GM08714 (cell line): ENCODE results near the gene OR1G1.
"Not testable (repeated sequence)": the region's sequence is repeated elsewhere in the genome, so short reads cannot be mapped to it uniquely, and the experiment has no call there.

ENCODE experiments used
- H3K4me3 ChIP-seq: fragments of 200-500 bp; sonication (Bioruptor generic); 2 replicates; pipeline ENCODE4 v1.5.1; 2014; ENCODE audit warnings: mild to moderate bottlenecking, low read length, inconsistent platforms
- ZNF274 ChIP-seq: IDR thresholded peaks from 2 replicates; pipeline ENCODE4 v1.6.1; 2012; ENCODE audit warnings: mild to moderate bottlenecking, low read depth, low read length

OR1G1 gene

DNA sequence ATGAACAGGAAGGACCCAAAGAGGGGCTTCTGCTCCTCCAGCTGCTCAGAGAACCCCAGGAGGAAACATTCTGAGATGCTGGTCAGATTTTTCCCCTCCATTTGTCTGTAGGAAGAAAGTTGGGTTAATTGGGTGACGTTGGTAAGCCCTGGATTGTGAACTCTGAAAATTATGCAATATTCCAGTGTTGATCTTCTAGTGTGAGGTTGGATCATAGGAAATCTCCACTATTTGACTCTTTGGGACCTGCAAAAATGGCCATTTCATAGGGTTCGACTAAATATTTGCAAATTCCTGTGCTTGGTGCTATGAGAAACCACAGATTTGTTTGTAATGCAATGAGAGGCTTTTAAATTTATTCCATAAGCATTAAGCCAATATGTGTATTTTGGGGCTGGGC is at the start of gene OR1G1:
OR1G1 (minus strand) TSS at position 101 of the 400 bp plus-strand sequence; CDS start at position 101, 0 bp downstream.
- no peak for TF ChIP-seq ZNF274
- no peak within 1 kb of the TSS for H3K4me3 ChIP-seq

DNA sequence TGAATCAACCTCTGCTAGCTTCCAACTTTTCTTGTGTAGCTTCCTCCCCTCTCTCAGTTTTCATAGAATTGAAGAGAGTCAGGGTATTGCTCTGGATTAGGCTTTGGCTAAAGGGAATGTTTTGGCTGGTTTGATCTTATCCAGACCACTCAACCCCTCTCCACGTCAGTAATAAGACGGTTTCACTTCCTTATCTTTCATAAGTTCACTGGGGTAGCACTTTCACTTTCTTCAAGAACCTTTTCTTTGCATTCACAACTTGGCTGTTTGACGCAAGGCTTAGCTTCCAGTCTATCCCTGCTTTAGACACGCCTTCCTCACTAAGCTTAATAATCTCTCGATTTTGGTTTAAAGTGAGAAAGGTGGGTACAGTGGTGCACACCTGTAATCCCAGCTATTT is 40.2 kb upstream of the OR1G1 start:
- no peak for TF ChIP-seq ZNF274
- H3K4me3 ChIP-seq, result no peak overlapping the region

DNA sequence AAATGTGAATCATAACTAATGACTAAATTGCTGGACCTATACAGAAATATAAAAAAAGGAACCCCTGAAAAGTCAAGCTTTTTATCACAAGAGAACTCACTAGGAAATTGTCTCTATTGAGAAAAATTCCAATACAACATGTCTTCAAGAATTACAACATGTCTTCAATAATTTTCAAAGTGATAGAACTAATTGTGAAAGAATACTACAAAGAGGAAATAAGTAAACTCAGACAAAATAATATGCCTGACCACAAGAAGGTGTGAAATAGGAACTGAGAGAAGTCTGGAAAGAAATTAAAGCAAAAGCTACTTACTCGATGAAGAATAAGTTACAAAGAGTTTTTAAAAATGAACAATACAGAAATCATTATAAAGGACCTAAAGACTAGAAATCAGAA is 29.9 kb upstream of the OR1G1 start:
- H3K4me3 ChIP-seq, result no peak overlapping the region
- no peak for TF ChIP-seq ZNF274

DNA sequence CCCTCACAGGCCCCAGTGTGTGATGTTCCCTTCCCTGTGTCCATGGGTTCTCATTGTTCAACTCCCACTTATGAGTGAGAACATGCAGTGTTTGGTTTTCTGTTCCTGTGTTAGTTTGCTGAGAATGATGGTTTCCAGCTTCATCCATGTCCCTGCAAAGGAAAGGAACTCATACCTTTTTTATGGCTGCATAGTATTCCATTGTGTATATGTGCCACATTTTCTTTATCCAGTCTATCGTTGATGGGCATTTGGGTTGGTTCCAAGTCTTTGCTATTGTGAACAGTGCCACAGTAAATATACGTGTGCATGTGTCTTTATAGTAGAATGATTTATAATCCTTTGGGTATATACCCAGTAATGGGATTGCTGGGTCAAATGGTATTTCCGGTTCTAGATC is 10.1 kb upstream of the OR1G1 start:
- H3K4me3 ChIP-seq, result not testable (repeated sequence)

DNA sequence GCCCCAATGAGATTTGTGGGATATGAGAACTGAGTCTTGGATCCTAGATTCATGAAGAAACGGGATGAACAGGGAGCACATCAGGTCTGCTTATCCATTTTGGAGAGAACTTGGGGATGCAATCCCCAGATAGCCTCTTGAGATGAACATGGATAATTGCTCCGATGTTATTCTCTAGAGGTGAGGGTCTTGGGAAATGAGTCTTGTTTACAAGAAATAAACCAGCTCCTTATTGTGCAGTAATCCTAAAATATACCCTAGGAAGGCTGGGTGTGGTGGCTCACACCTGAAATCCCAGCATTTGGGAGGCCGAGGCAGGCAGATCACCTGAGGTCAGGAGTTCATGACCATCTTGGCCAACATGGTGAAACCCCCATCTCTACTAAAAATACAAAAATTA is 23.0 kb downstream of the OR1G1 start, which contains the start of gene OR1D2:
OR1D2 (minus strand) TSS at position 101 of the 400 bp plus-strand sequence. CDS start 11,426 bp downstream, outside the sequence.
- no peak for TF ChIP-seq ZNF274
- no peak within 1 kb of the TSS for H3K4me3 ChIP-seq
